Measurements from ENCODE around the gene P3H2. TPM values are rescaled to one million over a fixed set of nuclear protein-coding genes. Genes with fewer than 3 reads are reported as not detected.
"Not testable (repeated sequence)": the region's sequence is repeated elsewhere in the genome, so short reads cannot be mapped to it uniquely, and the experiment has no call there.

P3H2 gene, protein sequence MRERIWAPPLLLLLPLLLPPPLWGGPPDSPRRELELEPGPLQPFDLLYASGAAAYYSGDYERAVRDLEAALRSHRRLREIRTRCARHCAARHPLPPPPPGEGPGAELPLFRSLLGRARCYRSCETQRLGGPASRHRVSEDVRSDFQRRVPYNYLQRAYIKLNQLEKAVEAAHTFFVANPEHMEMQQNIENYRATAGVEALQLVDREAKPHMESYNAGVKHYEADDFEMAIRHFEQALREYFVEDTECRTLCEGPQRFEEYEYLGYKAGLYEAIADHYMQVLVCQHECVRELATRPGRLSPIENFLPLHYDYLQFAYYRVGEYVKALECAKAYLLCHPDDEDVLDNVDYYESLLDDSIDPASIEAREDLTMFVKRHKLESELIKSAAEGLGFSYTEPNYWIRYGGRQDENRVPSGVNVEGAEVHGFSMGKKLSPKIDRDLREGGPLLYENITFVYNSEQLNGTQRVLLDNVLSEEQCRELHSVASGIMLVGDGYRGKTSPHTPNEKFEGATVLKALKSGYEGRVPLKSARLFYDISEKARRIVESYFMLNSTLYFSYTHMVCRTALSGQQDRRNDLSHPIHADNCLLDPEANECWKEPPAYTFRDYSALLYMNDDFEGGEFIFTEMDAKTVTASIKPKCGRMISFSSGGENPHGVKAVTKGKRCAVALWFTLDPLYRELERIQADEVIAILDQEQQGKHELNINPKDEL
- polyA plus RNA-seq (2013, experiment 1 of 2), result 27.3 TPM
- polyA plus RNA-seq (2013, experiment 2 of 2), result 30.3 TPM

DNA sequence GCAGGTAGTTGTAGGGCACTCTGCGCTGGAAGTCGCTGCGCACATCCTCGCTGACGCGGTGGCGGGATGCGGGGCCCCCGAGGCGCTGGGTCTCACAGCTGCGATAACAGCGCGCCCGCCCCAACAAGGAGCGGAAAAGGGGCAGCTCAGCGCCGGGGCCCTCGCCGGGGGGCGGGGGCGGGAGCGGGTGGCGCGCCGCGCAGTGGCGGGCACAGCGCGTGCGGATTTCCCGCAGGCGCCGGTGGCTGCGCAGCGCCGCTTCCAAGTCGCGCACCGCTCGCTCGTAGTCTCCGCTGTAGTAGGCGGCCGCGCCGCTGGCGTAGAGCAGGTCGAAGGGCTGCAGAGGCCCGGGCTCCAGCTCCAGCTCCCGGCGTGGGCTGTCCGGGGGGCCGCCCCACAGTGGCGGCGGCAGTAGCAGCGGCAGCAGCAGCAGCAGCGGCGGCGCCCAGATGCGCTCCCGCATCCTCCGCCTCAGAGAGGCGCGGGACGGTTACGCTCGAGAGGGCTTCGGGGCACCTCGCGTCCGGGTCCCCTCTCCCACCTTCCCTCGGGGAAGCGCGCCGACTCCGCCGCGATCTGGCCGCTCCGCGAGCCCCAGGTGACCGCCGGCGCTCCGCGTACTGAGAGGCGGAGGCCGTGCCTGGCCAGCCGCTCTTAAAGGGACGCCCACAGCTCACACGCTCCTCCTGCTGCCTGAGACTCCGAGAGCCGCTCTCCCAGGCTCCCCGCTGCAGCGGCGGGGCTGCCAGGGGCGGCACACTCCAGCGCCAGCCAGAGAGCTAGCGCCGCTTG lies at the start of gene P3H2:
P3H2 (minus strand) TSS at position 629 of the 792 bp plus-strand sequence; CDS start at position 463, 166 bp downstream.
- H3K4me1 ChIP-seq (ENCODE audit: insufficient read depth, low read length), result peaks cover 29% of the 10 kb centered on the region
- no peaks in the 10 kb centered on the region for H3K36me3 ChIP-seq (ENCODE audit: insufficient read depth, low read length)
- H3K9ac ChIP-seq (ENCODE audit: low read depth, low read length), result peak within 1 kb of the TSS; percentile 72
- H3K27me3 ChIP-seq (ENCODE audit: insufficient read depth, low read length), result peaks cover 18% of the 10 kb centered on the region
- H3K4me3 ChIP-seq (ENCODE audit: low read length), result peak within 1 kb of the TSS; percentile 82
- under 1% methylated on average over 100 of the region's 100 CpGs for WGBS
- no peaks in the 10 kb centered on the region for H3K9me3 ChIP-seq (ENCODE audit: insufficient read depth, low read depth, low read length)
- H3K27ac ChIP-seq (ENCODE audit: low read depth, low read length), result peak within 1 kb of the TSS; percentile 76; the same call in 1 of the 2 replicates

DNA sequence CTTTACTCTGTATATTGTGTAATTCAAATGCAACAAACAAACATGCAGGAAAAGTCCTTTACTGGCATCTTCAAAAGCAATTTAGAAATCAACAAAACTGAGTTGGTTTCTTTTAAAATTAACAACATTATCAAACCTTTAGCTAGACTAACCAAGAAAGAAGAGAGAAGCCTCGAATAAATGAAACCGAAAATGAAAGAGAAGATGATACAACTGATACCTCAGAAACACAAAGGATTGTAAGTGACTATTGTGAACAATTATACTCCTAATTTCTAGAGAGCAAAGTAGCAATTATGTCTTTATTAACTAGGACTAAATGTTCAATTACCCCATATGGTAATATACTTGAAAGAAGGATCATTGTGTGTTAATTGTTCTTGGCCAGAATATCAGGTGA lies 49.2 kb upstream of the P3H2 start:
- no peak overlapping the region for H3K27ac ChIP-seq (ENCODE audit: low read depth, low read length)
- H3K4me1 ChIP-seq (ENCODE audit: insufficient read depth, low read length), result peaks cover 16% of the 10 kb centered on the region; the same call in 1 of the 2 replicates
- H3K9me3 ChIP-seq (ENCODE audit: insufficient read depth, low read depth, low read length), result no peaks in the 10 kb centered on the region
- no peaks in the 10 kb centered on the region for H3K27me3 ChIP-seq (ENCODE audit: insufficient read depth, low read length)
- WGBS, result no CpG with 5 or more reads among the region's 2 CpGs
- no peak overlapping the region for H3K9ac ChIP-seq (ENCODE audit: low read depth, low read length)
- no peak overlapping the region for H3K4me3 ChIP-seq (ENCODE audit: low read length)
- no peaks in the 10 kb centered on the region for H3K36me3 ChIP-seq (ENCODE audit: insufficient read depth, low read length)

DNA sequence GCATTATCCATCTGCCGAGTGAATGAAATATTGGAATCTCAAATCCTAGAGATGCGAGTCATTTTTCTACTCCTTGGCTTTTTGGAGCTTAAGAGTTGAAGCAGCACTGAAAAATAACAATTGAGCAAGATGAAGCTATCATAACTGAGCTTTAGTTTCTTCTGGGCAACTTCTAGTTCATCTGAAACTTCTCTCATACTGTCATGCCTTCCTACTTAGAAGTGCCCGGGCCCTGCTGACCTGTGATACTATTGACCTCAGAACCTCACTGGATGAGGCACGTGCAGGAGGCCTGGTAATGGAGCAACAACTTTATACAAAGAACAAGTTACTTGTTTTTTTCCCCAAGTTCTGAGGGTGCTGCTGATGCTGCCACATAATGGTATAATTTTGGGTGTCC lies 48.5 kb upstream of the P3H2 start:
- no peak overlapping the region for H3K9ac ChIP-seq (ENCODE audit: low read depth, low read length)
- no peaks in the 10 kb centered on the region for H3K9me3 ChIP-seq (ENCODE audit: insufficient read depth, low read depth, low read length)
- no peaks in the 10 kb centered on the region for H3K27me3 ChIP-seq (ENCODE audit: insufficient read depth, low read length)
- peaks cover 16% of the 10 kb centered on the region; the same call in 1 of the 2 replicates for H3K4me1 ChIP-seq (ENCODE audit: insufficient read depth, low read length)
- H3K36me3 ChIP-seq (ENCODE audit: insufficient read depth, low read length), result no peaks in the 10 kb centered on the region
- H3K27ac ChIP-seq (ENCODE audit: low read depth, low read length), result no peak overlapping the region
- no peak overlapping the region for H3K4me3 ChIP-seq (ENCODE audit: low read length)
- 86% methylated on average over 4 of the region's 4 CpGs for WGBS

DNA sequence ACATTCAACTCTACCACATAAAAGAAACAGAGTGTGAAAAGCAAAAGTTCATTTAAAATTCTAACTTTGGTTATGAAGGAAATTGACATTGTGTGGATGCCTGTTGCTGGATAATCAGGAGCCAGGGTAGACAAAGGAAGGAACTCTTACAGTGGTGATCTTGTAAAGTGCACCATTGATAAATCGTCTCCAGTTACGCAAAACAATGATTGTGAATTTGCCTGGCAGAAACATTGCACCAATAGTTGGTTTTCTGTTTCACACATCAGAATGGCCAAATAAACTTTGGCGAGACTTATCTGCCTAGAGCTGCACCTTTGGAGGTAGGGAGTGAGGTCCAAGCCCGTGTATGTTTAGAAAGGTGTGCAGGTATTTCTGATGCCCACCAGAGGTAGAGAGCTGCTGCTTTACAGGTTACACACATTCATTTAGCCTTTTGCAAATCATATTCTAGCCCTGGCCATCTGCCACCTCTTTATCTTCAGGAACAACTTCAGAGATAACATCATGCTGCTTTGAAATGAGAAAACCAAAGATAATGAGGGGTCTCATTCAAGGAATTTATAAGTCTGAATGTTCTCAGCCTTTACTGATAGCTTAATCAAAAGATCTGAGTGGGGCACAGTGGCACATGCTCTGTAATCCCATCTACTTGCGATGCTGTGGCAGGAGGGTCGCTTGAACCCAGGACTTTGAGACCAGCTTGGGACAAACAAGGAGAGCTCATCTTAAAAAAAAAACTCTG lies 47.4 kb upstream of the P3H2 start:
- 82% methylated on average over 6 of the region's 6 CpGs for WGBS
- Histone ChIP-seq H3K27me3 (ENCODE audit: insufficient read depth, low read length) (no peaks in the 10 kb centered on the region), H3K9ac (ENCODE audit: low read depth, low read length) (no peak overlapping the region), H3K4me3 (ENCODE audit: low read length) (no peak overlapping the region), H3K27ac (ENCODE audit: low read depth, low read length) (no peak overlapping the region), H3K9me3 (ENCODE audit: insufficient read depth, low read depth, low read length) (no peaks in the 10 kb centered on the region), H3K4me1 (ENCODE audit: insufficient read depth, low read length) (peaks cover 16% of the 10 kb centered on the region; the same call in 1 of the 2 replicates), H3K36me3 (ENCODE audit: insufficient read depth, low read length) (no peaks in the 10 kb centered on the region)

DNA sequence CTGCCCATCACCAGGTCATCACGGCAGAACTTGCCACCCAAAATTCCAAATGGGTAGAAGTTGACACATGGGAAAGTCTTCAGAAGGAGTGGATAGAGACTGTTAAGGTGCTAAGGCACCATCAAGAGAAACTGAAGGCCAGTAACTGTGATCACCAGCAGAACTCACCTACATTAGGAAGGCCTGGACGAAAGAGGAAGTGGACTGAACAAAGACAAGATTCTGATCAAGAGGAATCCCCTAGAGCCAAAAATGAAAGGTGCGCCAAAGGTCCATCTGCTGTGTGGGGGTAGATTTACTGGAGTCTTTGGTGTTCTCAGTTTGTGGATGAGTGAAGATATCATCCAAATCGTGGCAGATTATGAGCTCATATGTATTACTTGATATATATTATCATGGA lies 46.3 kb upstream of the P3H2 start:
- Histone ChIP-seq H3K27me3 (ENCODE audit: insufficient read depth, low read length) (no peaks in the 10 kb centered on the region), H3K27ac (ENCODE audit: low read depth, low read length) (no peak overlapping the region), H3K4me3 (ENCODE audit: low read length) (no peak overlapping the region), H3K9ac (ENCODE audit: low read depth, low read length) (no peak overlapping the region), H3K9me3 (ENCODE audit: insufficient read depth, low read depth, low read length) (peaks cover 4% of the 10 kb centered on the region; the same call in 1 of the 2 replicates), H3K36me3 (ENCODE audit: insufficient read depth, low read length) (no peaks in the 10 kb centered on the region), H3K4me1 (ENCODE audit: insufficient read depth, low read length) (peaks cover 16% of the 10 kb centered on the region; the same call in 1 of the 2 replicates)
- 95% methylated on average over 3 of the region's 4 CpGs for WGBS

DNA sequence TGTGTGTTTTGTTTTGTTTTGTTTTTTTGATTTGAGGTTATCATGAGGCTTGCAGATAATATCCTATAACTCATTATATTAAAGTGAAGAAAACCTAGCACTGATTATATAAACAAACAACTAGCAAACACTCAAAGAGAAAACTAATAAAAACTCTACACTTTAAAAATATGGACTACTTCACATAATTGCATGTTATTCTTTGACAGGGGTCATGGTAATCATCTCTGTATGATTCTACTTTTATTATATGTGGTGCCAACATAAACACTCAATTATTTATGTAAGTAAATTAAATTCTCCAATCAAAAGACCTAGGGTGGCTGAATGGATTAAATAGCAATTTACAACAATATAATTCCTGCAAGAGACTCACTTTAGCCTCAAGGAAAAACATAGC lies 44.6 kb upstream of the P3H2 start:
- Histone ChIP-seq H3K27ac (ENCODE audit: low read depth, low read length) (no peak overlapping the region), H3K27me3 (ENCODE audit: insufficient read depth, low read length) (no peaks in the 10 kb centered on the region), H3K9ac (ENCODE audit: low read depth, low read length) (no peak overlapping the region), H3K4me1 (ENCODE audit: insufficient read depth, low read length) (peaks cover 16% of the 10 kb centered on the region; the same call in 1 of the 2 replicates), H3K9me3 (ENCODE audit: insufficient read depth, low read depth, low read length) (peaks cover 8% of the 10 kb centered on the region), H3K4me3 (ENCODE audit: low read length) (no peak overlapping the region), H3K36me3 (ENCODE audit: insufficient read depth, low read length) (no peaks in the 10 kb centered on the region)

DNA sequence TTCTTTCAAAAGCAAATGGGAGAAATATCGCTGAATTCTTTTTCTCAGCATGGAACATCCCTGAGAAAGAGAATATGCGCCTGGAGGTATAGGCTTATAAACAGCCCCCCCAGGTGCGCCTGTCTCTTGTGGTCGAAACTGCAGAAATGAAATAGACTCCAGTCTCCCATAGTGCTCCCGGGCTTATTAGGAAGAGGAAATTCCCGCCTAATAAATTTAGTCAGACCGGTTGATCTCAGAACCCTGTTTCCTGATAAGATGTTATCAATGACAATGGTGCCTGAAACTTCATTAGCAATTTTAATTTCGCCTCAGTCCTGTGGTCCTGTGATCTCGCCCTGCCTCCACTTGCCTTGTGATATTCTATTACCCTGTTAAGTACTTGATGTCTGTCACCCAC lies 41.3 kb upstream of the P3H2 start:
- not testable (repeated sequence) for H3K4me1 ChIP-seq (ENCODE audit: insufficient read depth, low read length); H3K9ac ChIP-seq (ENCODE audit: low read depth, low read length); H3K9me3 ChIP-seq (ENCODE audit: insufficient read depth, low read depth, low read length); H3K4me3 ChIP-seq (ENCODE audit: low read length); H3K27me3 ChIP-seq (ENCODE audit: insufficient read depth, low read length); H3K36me3 ChIP-seq (ENCODE audit: insufficient read depth, low read length)
- WGBS, result 45% methylated on average over 7 of the region's 9 CpGs
- peak overlapping the region; percentile 42; the same call in 1 of the 2 replicates for H3K27ac ChIP-seq (ENCODE audit: low read depth, low read length)

DNA sequence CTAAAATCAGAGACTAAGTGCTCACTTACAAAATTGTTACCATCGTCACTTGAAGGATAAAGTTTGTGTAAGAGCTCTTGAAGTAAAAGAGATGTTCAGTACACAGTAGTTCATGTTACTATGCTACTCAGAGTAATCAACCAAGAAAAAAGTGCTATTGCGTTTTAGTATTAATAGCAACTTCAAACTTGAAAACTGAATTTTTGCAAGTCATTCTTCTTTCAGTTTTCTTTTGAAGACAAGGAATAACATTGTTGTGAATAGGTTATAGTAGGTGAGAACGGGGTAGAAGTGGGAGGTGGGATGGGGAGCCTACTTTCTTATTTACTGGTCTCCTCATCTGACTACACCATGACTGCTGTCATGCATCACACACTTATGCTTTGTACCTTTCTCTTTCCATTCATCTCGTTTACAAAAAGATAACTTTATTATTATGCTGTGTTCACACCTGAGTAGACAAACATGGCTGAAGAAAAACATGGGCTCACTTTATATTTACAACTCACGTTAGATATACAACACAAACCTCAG lies 39.3 kb upstream of the P3H2 start:
- WGBS, result 94% methylated on average over 4 of the region's 5 CpGs
- H3K4me3 ChIP-seq (ENCODE audit: low read length), result no peak overlapping the region
- H3K9ac ChIP-seq (ENCODE audit: low read depth, low read length), result no peak overlapping the region
- no peak overlapping the region for H3K27ac ChIP-seq (ENCODE audit: low read depth, low read length)
- H3K27me3 ChIP-seq (ENCODE audit: insufficient read depth, low read length), result no peaks in the 10 kb centered on the region
- no peaks in the 10 kb centered on the region for H3K4me1 ChIP-seq (ENCODE audit: insufficient read depth, low read length)
- H3K36me3 ChIP-seq (ENCODE audit: insufficient read depth, low read length), result no peaks in the 10 kb centered on the region
- peaks cover 8% of the 10 kb centered on the region for H3K9me3 ChIP-seq (ENCODE audit: insufficient read depth, low read depth, low read length)

DNA sequence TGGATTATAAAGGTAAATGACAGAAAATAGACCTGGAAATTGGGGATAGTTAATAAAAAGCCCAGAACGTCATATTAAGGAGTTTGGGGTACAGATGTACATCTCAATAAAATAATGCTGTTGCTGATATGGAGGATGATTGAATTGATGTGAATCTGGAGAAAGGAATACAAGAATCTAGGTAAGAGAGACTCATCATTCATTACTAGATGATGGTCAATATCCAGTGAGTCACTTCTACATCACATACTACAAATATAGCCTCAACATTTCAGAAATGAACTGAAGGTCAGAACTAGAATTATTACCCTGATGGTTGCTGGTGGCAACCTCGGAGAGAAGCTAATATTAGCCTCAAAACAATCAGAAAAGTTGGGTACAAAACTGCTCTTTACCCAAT lies 37.6 kb upstream of the P3H2 start:
- Histone ChIP-seq H3K4me1 (ENCODE audit: insufficient read depth, low read length) (no peaks in the 10 kb centered on the region), H3K9me3 (ENCODE audit: insufficient read depth, low read depth, low read length) (peaks cover 8% of the 10 kb centered on the region), H3K27ac (ENCODE audit: low read depth, low read length) (no peak overlapping the region), H3K4me3 (ENCODE audit: low read length) (no peak overlapping the region), H3K36me3 (ENCODE audit: insufficient read depth, low read length) (no peaks in the 10 kb centered on the region), H3K27me3 (ENCODE audit: insufficient read depth, low read length) (no peaks in the 10 kb centered on the region), H3K9ac (ENCODE audit: low read depth, low read length) (no peak overlapping the region)
- WGBS, result 77% methylated on average over 2 of the region's 2 CpGs

DNA sequence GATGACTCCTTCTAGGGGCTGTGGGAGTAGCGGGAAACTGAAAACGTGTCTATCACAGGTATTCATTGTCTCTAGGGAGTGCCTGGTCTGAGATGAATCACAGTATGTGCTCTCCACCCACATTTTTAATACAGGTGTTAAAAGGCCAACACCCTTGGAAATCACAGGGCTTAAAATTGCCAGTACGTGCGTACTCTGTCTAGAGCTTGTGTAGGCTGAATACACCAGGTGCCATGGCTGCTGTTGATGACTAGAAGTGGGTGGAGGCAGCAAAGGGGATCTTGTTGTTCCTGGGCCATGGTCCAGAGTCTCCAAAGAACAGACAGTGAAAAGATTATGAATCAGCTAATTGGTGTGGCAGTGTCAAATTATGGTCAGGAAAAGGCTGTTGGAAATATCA lies 35.1 kb upstream of the P3H2 start:
- H3K4me3 ChIP-seq (ENCODE audit: low read length), result no peak overlapping the region
- H3K4me1 ChIP-seq (ENCODE audit: insufficient read depth, low read length), result no peaks in the 10 kb centered on the region
- no peak overlapping the region for H3K9ac ChIP-seq (ENCODE audit: low read depth, low read length)
- H3K27me3 ChIP-seq (ENCODE audit: insufficient read depth, low read length), result no peaks in the 10 kb centered on the region
- 80% methylated on average over 4 of the region's 4 CpGs for WGBS
- H3K27ac ChIP-seq (ENCODE audit: low read depth, low read length), result no peak overlapping the region
- no peaks in the 10 kb centered on the region for H3K9me3 ChIP-seq (ENCODE audit: insufficient read depth, low read depth, low read length)
- H3K36me3 ChIP-seq (ENCODE audit: insufficient read depth, low read length), result no peaks in the 10 kb centered on the region
